Inflammatory macrophage treated with lipopolysaccharide for 1 hour (primary cell): ENCODE measurements around the gene SNX33.
"Not testable (repeated sequence)": the region's sequence is repeated elsewhere in the genome, so short reads cannot be mapped to it uniquely, and the experiment has no call there.

Experiments
- DNase-seq, 2 donors: peaks; one replicate each; pipeline ENCODE4 v3.0.0-alpha.2; 2020 to 2022

The SNX33 gene

DNA sequence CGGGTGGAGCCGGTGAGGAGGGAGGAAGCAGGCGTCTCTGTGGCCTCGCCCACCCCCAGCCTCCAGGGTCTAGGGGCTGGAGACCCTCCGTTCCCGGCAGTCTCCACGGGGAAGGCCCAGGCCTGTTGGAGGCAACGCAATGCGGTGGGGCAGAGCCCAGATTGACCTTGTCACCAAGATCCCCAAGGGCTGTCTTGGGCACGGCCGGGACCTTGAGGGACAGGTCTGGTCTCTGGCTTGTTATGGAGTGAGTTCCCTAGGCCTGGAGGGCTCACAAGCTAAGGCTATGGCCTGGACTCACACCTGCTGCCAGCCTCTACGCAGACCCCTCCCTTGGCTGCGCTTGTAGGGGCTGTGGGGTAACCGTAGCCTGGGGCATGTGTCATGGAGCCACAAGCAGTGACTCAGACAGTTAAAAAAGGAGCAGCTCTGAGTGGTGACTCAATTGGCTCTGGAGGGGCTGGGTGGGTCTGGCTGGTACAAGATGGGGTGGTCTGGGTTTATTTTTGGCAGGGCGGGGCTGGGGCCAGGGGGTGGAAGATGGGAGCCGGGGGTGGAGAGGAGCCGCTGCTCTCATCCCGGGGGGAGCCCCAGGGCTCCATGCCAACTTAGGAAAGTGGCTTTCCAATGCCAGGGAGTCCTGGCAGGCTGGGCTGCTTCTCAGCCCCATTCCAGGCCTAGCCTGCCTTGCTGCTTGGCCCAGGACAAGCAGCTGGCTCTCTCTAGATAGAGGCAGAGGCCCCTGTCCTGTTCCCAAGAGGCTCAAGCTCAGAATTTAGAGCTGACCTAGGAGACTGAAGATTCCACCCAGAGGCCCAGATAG lies 55.9 kb downstream of the SNX33 start:
- not testable (repeated sequence) for DNase-seq

DNA sequence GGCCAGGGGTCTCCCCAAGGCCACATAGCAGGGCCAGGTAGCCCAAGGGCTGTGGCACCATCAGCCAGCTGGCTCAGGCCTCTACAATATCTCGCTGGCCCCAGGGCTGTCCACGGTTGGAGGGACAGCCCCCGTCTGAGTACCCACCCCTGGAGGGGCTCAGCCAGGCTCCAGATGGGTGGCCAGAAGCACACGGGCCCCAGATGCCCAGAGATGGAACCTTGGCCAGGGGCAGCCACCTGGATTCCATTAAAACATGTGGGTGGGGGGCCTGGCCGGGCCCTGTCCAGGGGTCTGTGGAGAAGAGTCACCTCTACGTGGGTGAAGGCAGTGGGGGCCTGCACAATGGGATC lies 56.5 kb downstream of the SNX33 start:
- DNase-seq, result no peak

DNA sequence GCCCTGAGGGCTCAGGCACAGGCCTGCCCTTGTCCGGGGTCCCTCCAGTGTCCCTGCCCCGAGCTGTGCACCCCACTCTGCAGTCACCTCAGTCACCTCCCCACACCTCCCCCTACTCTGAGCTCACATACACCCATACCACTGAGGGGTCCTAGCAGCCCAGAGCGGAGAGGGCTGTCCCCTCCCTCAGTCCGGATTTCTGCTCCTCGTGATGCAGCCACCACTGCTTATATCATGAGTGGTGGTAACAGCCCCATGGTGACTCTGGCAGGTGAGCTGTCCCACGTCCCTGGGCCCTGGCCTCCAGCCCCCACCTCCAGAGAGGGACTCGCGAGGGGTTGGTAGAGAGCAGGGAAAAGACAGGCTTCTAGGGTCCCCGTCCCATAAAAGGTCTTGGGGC lies 56.9 kb downstream of the SNX33 start:
- DNase-seq, result no peak

DNA sequence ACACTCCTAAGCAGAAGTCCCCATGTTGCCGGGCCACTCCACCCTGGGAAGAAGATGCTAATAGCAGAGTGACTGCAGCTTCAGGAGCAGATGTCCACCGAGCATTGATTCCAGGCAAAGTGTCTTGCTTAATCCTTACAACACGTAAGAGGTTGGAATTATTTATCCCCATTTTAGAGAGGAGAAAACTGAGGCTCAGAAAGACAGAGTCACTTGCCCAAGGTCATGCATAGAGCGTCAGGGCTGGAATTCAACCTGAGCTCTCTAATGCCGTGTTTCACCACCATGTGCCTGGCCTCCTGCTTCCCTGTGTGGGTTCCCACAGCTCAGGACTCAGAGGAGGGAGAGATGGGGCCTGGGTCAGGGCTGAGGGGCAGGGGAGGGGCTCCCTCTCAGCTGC lies 57.7 kb downstream of the SNX33 start:
- DNase-seq, result not testable (repeated sequence)

DNA sequence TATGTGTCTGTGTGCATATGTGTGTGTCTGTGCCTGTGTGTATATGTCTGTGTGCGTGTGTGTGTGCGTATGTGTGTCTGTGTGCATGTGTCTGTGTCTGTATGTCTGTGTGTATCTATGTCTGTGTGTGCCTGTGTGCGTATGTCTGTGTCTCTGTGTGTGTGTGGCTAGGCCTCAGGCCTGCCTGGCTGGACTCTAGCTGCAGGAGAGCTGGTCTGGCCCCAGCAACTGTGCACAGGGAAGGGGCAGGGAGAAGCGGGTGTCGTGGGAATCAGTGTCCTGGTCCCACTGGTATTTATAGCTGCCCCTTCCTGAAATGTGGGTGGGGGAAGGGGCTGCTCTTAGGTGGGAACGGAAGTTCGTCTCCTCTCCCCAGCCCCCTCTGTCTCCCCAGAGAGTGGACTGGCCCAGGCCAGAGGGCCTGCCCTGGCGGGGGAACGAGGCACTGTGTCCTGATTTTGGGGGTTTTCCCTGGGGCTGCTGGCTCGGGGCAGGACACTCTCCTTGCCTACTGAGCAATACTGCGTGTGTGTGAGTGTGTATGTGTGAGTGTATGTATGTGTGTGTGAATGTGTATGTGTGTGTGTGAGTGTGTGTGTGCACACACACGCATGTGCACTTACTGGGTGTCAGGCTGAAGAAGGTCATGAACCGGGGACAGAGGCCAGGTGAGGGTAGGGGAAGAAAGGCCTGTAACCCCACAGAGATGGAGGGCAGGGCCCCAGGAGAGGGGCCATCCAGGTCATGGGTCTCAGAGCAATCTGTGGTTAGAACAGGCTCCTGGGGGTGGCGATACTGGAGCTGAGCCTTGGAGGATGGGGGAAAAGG lies 58.4 kb downstream of the SNX33 start:
- DNase-seq, result no peak

DNA sequence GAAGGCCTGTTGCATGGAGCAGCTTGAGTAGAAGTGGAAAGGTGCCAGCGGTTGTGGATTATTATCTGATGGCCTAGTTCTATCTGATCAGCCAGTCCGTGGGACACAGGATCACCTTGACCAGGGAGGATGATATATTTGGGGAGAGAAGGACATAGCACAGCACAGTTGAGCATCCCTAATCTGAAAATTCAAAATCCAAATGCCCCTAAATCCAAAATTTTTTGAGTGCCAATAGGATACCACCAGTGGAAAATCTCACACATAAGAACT lies 58.9 kb downstream of the SNX33 start:
- DNase-seq, result no peak

DNA sequence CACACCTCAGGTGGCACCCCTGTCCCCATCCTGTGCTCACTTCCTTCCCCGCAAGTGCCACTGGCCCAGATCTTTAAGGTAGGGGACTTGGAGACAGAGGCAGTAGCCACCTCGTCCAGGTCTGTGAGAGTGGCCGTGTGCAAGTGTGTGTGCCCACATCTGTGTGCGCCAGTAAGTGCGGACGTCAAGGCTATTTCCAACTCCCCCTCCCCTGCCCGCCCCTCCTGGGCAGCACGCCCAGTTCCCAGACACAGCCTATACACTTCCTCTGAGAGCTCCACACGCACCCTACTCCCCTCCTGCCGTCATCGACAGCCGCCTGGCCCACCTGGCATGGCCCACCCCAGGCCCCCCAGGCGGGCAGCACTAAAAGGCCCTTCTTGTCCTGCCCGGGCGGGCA lies 61.7 kb downstream of the SNX33 start:
- not testable (repeated sequence) for DNase-seq

DNA sequence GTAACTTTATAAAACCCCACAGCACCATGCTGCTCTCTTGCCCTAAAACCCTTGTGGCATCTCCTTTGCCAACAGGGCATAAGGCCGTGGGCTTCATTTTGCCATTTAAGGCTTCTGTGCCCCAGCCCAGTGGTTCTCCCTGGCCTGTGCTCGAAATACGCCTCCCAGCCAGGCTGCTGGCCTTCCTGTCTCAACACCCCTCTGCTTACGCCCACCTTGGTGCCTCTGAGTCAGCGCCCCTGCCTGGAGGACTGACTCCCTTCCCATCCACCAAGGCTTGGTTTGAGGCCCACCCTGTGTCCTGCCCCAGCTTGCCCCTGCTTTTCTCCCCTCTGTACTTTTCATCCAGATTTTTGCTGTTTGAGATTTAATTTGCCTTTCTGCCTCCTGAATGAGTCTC lies 63.2 kb downstream of the SNX33 start:
- DNase-seq, result not testable (repeated sequence)

DNA sequence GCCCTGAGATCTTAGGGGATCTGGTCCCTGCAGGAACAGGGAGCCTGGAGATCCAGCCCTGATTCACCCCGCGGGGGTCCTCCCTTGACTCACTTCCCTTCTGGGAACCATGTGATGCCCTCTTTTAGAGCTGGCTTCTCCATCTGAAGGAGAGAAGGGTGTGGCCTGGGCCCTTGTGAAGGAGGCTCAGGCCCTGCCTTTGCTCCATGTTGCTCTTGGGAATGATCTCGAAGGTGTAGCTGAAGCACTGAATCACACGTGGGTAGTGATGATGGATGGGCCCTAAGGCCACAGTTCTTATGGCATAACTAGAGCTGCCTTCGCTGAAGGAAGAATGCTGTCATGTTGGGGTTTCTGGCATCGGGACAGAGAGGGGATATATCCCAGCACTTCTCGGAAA lies 63.8 kb downstream of the SNX33 start:
- not testable (repeated sequence) for DNase-seq
